ACHN (cell line): ENCODE results near the gene TTI1.

Source experiments
- DNase-seq: peaks from one replicate; pipeline ENCODE4 v3.0.0-alpha.2; 2015
- in situ Hi-C: cut with HindIII; loops from 2 replicates; pipeline ENCODE4 v1.10.0; 2017; ENCODE audit warnings: low sequenced_read_pairs, low pct_ligation_motif_present, low pct_unique_long_range_greater_than_20kb

The TTI1 gene

DNA sequence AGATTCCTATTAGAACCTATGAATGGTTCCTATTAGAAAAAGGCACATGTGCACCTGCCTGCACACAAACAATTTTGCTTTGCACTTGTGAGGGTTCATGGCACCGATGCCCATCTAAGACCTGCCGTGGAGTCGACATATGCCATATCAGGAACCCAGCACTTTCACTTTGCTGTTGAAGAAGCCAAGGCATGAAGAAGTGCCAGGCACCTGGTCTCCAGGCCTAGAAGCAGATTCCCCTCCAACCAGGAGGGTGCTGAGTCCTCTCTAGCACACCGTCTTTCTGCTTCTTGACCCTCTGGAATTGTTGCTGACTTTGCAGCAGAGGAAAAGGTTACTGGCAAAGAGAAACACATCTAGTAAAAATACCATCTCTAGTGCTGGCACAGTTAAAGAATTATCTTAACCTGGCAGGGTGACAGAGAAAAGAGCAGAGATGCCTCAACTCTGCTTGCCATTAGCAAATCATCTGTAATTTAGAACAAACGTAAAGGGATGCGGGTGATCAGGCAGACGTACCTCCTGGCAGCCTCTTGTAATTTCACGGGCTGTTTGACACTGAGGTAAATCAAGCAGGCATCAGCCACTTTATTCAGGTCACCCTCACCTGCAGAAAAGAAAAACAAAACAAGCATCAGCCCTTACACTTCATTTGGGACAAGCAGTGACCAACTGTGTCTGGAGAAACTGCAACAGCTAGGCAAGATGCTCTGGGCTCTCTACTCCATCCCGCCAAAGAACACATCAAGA is 37.2 kb downstream of the TTI1 start:
- in situ Hi-C loops, result no loop called here
- no peak for DNase-seq

DNA sequence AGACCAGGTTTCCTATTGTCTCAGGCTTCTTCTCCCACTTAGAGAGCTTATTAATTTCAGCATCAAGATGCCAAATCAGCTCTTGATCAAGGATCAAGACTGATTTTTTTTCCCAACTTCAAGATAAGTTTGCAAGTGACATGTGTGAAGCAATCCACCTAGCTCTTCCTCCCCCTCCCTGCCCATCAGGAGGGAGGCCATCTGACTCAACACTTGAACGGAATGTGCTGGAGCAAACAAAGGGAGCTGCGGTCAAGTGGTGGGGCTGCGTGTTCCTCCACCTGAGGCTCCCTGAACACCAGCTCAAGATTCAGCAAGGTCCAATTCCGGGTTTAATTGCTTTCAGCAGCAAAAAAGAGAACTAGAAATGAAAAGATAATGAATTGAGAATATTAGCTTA is 38.7 kb downstream of the TTI1 start:
- in situ Hi-C loops, result no loop called here
- peak; percentile 53 for DNase-seq

DNA sequence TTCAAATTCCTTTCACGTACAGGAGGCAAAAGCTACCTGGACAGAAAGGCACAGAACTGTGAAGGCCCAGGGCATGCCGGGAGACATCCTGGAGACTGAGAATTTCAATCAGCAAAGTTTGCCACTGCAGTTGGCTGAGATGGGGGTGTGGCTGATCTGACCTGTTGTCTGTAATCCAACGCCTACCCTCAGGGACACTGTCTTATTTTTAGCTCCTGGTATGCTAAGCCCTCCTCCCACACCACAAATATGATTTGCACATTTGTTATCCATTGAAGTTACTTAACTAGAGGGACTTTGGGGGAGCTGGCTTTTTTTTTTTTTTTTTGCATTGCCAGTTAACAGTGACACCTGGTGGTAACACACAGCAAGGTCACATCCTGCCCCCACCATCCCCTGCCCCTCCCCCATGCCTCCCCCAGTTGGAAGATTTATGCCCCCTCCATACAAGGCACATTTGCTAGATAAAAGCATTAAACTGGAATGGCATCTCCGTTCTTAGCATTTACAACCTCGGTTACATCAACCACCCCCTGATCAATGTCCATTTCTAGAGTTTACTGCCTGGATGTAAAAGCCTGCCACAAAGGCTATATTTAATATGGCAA is 40.4 kb downstream of the TTI1 start:
- DNase-seq, result peak; percentile 19
- in situ Hi-C loops, result no loop called here

DNA sequence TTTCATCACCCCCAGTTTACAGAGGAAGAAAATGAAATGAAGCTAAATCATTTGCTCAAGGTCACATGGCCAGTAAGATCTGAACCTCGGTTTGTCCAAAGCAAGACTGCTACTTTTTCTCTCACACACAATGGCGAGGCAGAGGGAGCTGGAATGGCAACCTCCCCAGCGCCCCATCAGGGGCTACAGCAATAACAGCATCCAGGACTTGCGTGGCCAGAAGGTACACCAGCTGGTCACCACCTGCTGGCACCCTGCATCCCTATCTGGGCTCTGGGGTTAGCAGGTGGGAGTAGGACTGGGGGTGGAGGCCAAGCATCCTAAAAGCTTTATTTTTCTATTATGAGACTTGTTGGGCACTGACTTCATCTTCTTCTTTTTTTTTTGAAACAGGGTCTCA is 41.3 kb downstream of the TTI1 start:
- in situ Hi-C loops, result no loop called here

DNA sequence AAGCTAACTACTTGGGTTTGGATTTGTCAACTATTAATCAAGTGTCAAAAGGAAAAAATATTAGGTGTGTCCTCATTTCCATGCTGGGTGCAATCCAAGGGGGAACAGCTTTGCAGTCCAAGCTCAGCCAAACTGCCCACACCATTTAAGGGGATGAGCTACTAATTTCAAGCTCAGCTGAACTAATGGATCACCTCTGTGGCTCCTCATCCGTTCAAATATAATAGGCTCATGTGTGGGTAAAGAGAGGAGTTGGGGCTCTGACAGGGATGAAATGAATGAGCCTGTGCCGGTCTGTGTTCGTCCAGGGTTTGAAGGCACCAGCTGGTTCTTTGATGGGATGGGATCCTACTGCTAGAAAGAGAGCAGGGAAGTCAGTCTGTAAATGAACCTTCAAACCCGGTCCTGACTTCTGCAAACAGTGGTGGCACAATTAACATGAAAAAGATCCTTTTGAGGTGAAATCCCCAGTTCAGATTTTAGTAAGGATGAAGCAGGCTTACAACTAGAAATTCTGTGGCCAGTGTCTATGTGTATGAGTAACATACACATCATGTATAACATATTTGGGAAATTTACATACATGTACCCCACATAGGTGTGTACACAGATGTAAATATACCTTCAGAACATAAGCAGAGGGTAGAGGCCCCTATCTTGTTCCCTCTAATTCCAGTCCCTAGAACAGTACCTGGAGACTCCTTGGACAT is 41.9 kb downstream of the TTI1 start:
- in situ Hi-C loops, result no loop called here
- DNase-seq, result no peak

More for the DNA sequence above, 41.3 kb downstream of the TTI1 start:
- no peak for DNase-seq

DNA sequence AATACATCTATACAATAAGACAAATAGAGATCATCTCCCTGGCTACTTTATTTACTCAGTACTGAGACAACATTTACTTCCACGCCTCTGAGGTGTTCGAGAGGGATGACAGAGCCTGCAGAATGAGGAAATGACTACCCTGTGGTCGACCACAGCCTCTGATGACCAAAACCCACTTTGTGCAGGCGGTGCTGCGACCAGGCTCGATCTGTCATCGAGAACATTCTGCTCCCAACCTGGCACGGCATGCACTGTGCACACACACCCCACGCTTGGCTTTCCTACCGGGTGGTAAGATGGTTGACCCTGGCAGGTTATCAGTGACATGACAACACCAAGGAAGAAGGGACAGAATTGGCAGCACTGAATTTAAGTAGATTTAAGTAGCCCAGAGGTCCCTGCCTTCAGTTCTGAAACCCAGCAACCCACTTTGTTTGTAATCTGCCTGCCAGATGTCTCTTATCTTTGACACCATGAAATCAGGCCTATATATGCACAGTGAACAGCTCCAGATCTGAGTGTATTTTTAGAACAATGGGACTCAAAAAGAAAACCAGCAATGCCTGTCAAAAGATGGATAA is 42.6 kb downstream of the TTI1 start:
- peak; percentile 60 for DNase-seq
- in situ Hi-C loops, result no loop called here

DNA sequence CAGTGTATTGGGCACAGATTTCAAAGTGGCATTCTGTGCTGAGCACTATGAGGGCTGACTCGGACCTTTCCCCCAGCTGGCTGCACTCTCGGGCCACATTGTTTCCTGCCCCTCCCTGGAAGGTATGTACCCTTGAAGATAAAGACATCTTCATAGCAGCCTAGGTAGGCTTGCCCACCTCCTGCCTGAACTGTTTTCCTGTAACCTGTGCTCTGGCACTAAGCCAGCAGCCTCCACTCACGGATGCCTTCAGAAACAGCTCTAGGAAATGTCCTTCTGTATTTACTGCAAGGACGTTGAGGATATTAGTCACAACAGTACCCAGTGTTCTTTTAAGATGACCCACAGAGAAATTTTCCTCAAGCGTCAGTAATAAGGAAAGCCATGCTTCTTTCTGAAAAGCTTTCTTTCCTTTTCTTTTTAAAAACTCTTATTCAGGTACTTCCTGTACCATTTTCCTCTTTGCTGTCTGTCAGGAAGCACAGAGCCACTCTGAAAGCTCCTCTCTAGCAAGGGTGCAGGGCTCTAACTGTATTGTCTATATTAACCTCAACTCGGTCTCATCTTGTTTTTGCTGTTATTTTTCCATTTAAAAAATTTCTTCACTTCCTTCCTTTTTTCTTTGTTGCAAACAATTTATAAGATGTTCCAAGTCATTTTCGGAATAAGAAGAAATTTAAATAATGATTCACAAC is 43.5 kb downstream of the TTI1 start:
- in situ Hi-C loops, result no loop called here
- no peak for DNase-seq

DNA sequence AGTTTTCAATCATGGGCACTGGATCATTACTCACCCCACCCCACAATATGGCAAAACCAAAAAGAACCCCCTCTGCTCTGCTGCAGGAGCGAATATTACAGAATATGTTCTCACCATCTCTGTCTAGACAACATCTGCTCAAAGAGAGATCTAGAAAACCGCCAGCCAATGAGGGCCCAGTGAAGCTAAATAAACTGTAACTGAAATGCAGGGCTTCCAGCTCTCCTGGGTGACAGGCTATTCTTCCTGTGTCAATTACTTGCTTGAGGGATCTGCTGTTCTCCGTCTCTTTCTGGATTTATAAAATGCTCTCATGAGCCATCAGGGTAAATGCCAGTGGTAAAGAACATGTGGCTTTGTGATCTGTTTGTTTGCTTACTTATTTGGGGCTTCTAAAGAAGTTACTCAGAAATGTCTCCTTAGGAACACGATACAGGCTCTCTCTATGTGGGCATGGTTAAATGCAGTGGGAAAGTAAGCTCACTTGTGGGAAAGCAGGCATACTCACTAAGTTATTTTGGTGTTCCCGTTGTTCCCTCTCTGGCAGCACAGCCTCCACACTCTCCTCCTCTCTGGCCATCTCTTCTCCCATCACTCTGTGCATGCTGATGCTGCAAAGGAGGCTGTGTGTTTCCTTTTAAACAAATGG is 44.8 kb downstream of the TTI1 start:
- DNase-seq, result no peak
- in situ Hi-C loops, result no loop called here

DNA sequence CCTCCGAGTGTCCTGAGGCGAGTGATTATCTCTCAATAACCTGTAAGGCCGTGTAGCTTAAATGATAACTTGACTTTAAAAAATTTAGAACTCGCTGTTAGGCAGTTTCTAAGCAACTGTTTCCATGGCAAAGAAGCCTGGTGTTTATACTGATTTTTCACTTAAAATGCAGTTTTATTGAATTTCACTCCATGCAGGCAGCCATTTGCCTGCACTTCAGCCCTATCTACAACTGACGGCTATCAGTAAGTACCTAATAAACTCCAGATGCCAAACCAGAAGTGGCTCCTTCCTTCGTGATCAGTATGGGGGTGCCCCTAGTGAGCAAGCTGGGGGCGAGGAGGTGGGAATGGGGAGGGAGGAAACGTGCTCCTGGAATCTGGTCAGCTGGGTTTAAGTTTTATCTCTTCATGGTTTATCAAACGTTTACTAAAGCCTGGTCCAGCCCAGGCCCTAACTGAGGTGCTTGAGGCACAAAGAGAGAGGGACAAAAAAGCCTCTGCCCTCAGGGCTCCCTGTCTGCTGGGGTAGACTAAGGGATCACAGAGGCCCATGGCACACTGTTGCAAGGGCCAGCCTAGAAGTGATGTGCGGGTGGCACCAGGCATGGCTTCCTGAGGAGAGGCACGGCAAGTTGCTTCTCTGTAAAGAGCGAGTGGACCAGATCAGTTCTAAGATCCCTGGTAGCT is 45.5 kb downstream of the TTI1 start:
- DNase-seq, result no peak
- in situ Hi-C loops, result no loop called here

DNA sequence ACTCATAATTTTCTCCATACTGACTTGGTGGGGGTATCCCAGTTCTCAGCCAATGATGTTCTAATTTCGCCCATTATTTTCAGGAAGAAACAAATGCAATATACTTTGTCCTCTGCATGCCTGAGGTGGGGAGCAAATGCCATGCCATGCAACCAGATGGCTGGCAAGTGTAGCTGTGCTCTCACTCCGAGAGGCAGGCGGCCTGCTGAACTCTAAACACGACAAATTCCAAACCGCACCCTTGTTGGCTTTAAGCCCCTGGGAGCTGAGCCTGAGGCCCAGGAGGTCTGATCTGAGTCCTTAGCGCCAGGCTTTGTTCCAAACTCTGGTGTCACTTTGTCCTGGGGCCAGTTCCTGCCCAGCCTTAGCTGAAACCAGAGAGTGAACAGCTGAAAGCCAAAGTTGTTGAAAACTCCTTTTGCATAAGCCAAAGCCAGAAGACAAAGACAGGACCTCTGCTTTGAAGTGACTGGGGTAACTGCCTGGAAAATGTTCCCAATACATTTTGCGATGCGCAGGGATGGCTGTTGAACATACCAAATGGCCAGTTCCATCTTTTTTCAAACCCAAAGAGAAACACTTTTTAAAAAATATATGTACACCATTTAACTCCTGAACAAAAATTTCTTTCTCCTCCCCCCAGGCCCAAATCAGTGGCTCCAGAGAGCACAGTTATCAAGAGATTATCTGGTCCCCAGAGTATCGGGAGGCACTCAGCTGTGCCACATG is 46.2 kb downstream of the TTI1 start:
- in situ Hi-C loops, result no loop called here
- no peak for DNase-seq

DNA sequence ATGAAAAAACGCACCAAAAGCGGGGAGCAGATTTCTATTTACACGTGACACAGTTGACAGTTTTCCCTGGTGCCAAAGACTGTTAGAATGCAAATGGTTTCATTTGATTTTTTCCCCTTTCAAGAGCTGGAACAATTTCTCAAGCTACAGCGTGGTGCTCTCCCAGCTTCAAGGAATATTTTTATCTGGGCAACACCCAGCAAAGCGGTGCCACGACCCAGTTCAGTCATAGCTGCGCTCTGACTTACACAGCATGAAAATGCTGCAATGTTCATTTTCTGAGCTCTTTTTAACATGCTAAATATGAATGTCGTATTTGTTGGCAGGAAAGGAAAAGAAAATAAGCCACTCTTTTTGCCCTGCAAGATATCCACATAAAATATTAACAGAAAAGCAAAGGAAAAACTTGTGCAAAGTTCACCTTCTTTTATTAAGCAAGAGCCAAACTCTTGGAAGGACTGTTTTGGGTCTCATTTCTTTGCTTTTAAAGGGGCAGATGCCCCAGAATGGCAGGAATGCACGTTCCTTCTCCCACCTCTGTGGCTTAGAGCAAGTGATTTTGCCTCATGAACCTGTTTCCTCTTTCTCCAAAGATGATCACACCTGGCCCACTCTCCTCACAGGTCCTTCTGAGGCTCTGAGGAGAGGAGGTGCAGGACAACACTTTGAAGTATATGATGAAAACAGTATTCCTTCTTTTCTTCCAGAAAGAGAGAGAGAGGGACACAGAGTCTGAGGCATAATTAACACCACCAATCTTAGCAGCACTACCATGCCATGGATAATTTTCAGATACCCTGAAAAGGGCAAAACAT is 47.0 kb downstream of the TTI1 start:
- in situ Hi-C loops, result no loop called here
- DNase-seq, result no peak

DNA sequence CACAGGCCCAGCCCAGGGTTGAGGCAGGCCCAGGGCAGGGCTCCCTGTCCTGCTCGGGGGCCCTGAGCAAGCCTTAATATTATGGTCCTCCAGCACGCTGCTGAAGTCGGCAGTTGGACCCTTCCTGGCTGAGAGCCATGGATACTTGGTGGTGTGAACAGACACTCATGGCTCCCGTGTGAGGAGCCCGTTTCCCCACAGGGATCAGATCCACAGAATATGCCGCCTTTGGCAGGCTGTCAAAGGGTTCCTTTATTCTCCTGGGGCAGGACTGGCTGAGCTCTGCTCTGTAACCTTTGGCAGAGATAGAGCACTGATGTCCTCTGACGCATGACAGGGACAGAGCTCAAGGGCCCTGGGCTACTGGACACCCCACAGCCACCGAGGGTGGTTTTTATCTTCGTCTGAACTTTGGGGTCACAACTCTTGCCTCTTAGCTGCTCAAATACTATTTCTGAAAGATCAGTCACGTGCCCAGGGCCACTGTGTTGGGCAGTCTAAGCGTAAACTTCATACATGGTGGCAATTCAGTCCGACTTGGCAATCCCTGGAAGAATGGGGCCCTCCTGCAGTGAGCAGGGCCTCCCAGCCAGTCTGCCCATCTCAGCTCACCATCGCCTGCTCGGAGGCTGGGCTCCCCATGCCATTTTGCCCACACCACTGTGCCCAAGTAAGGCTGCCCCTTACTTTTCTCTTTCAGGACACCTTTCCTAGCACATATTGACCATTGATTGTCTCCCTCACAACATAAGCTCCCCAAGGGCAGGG is 49.1 kb downstream of the TTI1 start:
- in situ Hi-C loops, result no loop called here
- no peak for DNase-seq

DNA sequence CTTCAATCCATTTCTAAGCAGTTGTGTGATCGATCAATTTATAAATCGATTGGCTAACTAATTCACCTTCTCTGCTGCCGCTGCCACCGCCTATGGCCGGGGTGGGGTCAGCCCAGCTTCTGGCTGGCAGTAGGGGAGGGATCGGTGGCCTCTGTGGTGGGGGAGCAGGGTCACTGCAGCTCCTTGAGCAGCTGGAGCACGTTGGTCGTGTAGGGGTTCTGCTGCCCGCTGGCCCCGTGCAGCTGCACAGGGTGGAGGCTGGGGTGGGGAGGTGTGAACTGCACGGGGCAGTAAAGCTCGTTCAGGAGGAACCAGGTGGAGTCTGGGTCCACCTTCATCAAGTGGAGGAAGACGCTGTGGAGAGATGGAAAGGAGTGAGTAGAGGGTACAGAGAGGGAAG is 50.0 kb downstream of the TTI1 start:
- in situ Hi-C loops, result no loop called here
- no peak for DNase-seq

DNA sequence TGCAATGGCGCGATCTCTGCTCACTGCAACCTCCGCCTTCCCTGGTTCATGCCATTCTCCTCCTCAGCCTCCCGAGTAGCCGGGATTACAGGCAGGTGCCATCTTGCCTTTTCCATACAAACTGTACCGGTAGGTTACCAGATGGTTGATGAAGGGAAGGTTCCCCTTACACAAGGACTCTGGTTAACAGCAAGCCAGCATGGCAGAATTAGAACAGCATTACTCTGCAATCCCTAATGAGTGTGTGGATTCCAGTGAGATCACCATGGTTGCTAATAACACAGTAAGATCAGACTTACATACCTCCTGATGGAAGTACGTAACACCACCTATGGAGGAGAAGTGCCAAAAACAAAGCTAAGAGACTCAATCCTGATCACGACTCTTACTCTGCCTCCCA is 51.7 kb downstream of the TTI1 start:
- in situ Hi-C loops, result no loop called here
- DNase-seq, result no peak

DNA sequence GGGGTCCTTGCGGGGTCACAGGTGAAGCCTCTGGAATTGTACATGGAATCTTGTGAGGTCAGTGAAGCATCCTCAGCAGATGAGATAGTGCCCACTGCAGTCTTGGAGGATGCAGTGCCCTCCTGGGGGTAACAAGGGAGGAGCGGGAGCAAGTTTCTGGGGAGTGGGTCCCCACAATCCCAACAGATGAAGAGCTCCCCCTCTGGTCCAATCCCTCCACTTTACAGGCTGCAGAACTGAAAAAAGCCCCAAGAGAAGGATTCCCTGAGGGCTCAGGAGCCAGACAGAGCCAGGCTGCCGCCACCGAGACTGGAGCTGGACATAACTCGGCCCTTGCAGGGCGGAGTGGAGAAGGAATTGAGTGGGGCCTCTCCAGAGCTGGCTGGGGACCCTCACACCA is 52.4 kb downstream of the TTI1 start:
- no peak for DNase-seq

DNA sequence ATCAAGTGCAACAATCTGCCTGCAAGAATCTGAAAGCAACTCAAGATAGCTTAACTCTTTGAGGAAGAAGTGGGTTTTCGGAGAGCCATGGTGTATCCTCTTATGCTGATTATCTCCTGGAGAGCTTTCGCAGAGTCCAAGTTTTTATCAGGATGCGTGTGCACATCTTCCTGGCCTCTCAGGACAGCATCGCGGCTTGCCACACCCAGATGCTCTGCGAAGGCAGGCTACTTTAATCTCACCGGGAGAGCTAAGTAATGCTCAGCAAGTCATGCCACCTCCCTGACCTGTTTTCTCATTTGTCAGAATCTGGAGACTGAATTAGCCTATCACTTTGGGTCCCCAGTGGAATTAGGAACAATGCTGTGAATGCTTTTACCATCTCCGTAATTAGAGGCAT is 52.9 kb downstream of the TTI1 start:
- in situ Hi-C loops, result no loop called here
- no peak for DNase-seq

More for the DNA sequence above, 52.4 kb downstream of the TTI1 start:
- in situ Hi-C loops, result no loop called here
